HG02884 (cell line): ENCODE data around the gene BCO1.
"Not testable (repeated sequence)": the region's sequence is repeated elsewhere in the genome, so short reads cannot be mapped to it uniquely, and the experiment has no call there.

Experiments used
- ATAC-seq: cut with Tn5 transposase; IDR thresholded peaks from one replicate; pipeline ENCODE4 v1.9.1; 2021; ENCODE audit warnings: mild to moderate bottlenecking, moderate library complexity; ENCODE audit not compliant: unreplicated experiment

Gene BCO1

DNA sequence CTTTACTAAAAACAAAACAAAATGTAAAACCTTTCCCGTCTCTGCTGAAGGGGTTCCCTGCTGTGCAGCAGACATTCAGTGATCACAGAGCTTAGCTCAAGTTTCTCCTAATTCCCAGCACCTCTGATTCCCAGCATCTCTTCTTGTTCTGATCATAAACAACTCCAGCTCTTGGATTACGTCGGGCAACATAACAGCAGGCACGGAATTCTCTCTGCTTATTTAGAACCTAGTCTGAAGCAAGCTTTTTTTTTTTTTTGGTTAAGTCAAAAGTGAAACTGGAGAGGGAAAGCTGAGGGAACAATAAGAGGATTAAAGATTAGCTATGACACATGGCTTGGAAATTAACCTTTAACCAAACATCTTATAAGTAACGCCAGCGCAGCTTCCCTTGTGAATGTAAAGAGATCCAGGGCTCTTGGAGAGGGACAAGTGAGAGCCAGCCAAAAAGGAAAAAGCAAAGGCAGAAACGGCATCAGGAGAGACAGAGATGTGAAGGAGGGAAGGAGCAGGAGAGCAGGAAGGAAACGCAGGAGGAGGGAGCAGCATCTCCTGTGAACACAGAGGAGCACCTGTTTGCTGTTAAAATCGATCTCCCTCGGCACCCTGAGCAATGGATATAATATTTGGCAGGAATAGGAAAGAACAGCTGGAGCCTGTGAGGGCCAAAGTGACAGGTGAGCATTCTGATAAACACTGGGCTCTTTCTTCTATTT lies at the start of gene BCO1:
Gene BCO1, plus strand, starts transcription at position 394 of the 716 bp plus-strand sequence. Its CDS starts 220 bp downstream, at position 614.
- no peak for ATAC-seq

DNA sequence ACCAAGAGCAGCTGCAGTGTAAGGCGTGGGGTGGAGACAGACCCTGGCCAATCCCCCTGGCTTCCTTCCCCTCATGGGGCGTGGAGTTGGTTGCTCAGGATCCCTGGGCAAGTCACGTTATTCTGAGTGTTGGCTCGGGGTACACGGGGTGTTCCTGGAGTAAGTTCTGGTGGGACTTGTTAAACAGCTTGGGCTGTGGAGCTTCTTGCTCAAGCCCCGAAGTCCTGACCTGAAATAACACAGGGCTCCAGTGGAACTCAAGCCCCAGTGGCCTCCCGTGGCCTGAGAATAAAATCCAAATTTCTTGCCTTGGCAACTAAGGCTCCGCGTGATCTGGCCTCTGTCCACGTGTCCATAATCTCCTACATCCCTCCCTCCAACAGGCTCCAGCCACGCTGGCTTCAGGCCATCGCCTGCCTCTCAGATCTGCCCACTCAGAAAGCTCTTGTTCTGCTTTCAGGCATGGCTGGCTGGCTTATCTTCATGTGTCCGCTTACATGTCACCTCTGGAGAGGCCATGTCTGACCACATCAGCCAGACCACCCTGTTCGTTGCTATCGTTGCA lies 49.3 kb upstream of the BCO1 start:
- no peak for ATAC-seq

GRCh38 chr16:81190667-81191066 lies 47.8 kb upstream of the BCO1 start:
- ATAC-seq = no peak

- ATAC-seq = no peak
Measured at GRCh38 chr16:81195885-81196534, 42.5 kb upstream of the BCO1 start.

GRCh38 chr16:81198635-81199034 lies 39.9 kb upstream of the BCO1 start:
- ATAC-seq = no peak

- ATAC-seq = no peak
Measured at GRCh38 chr16:81201267-81201666, 37.2 kb upstream of the BCO1 start.

- no peak for ATAC-seq
Measured at GRCh38 chr16:81204798-81205680, 33.5 kb upstream of the BCO1 start.

DNA sequence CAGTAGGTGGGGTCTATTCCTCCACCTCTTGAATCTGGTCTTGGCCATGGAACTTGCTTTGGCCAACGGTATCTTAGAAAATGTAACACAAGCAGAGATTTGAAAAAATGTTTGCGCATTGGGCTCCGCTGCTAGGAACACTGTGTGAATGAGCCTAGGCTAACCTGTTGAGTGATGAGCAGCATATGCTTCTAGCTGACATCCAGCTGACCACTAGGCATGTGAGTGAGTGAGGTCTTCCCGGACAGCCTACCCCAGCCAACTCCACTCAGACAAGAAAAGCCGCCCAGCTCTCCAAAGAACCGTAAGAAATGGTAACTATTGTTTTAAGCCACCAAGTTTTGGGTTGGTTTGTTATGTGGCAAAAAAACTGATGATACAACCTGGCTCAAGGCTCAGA lies 31.4 kb upstream of the BCO1 start:
- no peak for ATAC-seq

GRCh38 chr16:81210807-81211206 lies 27.7 kb upstream of the BCO1 start:
- no peak for ATAC-seq

DNA sequence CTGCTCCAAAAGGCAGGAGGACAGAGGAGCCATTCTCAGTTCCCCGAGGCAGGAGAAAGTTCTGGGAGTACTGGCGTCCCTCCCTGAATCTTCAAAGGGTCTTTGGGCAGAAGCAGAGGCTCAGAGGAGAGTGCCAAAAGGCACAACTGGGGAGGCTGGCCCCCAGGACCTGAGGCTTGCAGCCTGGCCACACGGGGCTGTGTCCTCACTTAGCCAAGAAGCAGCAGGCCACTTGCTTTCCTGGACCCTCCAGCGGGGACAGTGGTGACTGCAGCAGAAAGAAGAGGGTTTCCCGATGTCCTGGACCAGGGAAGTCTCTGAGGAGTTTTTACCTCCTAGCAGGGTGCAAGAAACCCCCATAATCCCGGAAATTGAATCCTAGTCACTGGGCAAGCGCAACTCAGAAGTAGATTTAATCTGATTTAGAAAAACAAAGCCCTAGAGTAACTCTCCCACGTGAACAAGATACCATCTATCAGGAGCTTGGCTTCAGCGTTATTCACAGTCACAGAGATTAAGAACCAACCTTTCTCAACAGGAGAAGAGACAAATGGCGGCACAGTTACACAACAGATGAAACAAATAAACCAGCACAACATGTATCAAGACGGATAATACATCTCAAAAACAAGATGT lies 25.5 kb upstream of the BCO1 start:
- no peak for ATAC-seq

- no peak for ATAC-seq
Measured at GRCh38 chr16:81214745-81215166, 23.7 kb upstream of the BCO1 start.

GRCh38 chr16:81216114-81216513 lies 22.4 kb upstream of the BCO1 start:
- no peak for ATAC-seq

GRCh38 chr16:81216706-81217105 lies 21.8 kb upstream of the BCO1 start:
- no peak for ATAC-seq

DNA sequence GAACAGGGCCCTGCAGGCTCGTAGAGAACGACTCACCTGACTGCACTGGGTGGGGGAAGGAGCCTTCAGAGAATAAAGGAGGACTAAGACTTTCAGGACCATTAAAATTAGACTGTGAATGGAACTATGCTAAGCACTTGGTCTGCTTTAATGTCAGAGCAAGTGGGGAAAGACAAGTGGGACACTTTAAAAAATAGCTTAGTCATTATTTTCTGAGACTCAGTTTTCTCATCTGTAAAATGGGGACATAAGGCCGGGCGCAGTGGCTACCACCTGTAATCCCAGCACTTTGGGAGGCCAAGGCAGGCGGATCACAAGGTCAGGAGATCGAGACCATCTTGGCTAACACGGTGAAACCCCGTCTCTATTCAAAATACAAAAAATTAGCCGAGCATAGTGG lies 19.3 kb upstream of the BCO1 start:
- no peak for ATAC-seq

- ATAC-seq = no peak
Measured at GRCh38 chr16:81220349-81220748, 18.1 kb upstream of the BCO1 start.

GRCh38 chr16:81221731-81222130 lies 16.8 kb upstream of the BCO1 start:
- no peak for ATAC-seq

- ATAC-seq = no peak
Measured at GRCh38 chr16:81224824-81225223, 13.7 kb upstream of the BCO1 start.

- not testable (repeated sequence) for ATAC-seq
Measured at GRCh38 chr16:81225697-81226096, 12.8 kb upstream of the BCO1 start.

DNA sequence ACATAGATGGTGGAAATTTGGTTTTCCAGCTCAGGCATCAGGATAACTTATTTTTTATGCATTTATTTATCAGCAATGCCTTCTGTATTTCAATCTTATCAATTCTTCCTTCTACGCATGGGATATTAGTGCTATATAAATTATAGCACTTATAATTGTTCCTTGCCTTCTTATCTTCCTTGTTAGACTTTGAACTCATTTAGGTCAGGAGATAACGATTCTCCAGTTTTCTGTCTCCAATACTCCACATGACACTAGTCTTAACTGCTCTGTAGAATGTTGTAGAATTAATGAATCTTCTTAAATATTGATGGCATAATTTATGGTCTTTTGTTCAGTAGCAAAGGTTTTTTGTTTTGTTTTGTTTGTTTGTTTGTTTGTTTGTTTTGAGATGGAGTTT lies 10.7 kb upstream of the BCO1 start:
- no peak for ATAC-seq

GRCh38 chr16:81229811-81230210 lies 8.7 kb upstream of the BCO1 start:
- ATAC-seq = no peak

GRCh38 chr16:81231014-81231413 lies 7.5 kb upstream of the BCO1 start:
- ATAC-seq = no peak
